ENCODE measurements around the gene NME7.
"Not testable (repeated sequence)": the region's sequence is repeated elsewhere in the genome, so short reads cannot be mapped to it uniquely, and the experiment has no call there.

The NME7 gene

DNA sequence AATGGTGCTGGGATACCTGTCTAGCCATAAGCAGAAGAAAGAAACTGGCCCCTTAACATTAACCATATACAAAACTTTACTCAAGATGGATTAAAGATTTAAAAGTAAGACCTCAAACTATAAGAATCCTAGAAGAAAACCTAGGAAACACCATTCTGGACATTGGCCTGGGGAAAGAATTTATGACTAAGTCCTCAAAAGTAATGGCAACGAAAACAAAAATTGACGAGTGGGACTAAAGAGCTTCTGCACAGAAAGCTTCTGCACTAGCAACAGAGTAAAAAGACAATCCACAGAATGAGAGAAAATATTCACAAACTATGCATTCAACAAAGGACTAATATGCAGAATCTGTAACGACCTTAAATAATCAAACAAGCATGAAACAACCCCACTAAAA, 66.7 kb downstream of the NME7 start:
- DNase-seq, result no peak

DNA sequence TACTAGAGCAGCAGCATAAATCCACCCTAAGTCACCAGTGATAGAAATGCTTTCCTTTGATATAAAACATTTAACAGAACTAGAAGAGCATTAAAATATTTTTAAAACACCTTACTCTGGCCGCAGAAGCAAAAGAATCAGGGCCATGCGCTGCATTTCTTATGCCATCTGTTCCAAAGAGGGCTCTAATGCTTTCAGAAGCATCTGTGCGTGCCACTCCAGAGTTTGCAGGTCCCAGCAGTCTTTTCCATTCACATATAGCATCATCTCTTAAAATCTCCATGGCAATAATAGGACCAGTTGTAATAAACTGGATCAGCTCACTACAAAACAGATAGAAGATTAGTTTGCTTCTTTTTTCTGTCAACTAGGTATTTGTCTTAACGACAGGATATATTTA, 69.2 kb downstream of the NME7 start:
- DNase-seq, result no peak

DNA sequence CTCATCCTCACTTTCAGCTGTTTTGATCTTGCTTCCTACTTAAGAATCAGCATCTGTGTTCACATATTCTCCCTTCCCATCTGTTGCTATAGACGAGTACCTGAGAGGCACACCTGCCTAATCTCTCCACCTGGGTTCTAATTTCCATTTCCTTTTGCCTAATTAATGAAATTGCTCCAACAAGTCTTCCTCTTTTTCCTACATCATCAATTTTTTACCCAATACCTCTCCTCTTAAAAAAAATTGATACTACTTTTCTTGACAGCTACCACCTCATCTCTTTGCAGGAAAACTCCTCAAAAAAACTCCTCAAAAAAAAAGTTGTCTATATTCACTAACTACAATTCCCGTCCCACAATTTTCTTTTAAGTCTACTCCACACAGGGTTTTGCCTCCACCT, 71.8 kb downstream of the NME7 start:
- no peak for DNase-seq

DNA sequence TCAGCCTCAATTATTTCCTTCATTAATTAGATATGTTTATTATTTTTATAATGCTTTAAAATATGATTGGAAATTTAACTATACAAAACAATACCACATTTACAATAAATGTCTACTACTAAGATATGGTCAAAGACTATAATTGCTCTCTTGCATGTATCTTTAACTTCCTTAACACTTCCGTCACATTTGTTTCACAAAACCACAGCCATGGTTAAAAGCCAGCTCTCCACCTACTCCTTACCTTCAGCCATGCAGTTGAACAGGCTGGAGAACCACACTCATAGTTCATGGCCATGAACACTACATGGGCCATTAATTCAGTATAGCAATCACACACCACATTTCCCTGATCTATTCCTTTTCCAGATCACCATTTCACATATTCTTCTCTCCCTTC, 72.2 kb downstream of the NME7 start:
- no peak for DNase-seq

DNA sequence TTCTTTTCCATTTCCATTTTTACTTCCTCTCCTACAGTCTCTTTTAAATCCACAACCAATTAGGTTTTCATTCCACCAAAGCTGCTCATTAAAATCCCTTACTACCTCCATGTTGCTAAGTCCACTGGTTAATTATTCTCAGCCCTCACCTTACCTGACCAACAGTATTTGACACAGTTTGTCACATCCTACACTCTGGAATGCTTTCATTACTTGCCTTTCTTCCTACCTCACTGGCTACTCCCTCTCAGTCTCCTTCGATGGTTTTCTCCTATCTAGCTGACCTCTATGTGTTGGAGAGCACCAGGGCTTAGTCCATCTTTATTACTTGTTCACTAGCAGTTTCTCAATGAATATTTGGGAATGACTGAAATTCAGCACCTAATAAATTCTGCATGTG, 78.6 kb downstream of the NME7 start:
- DNase-seq, result no peak

DNA sequence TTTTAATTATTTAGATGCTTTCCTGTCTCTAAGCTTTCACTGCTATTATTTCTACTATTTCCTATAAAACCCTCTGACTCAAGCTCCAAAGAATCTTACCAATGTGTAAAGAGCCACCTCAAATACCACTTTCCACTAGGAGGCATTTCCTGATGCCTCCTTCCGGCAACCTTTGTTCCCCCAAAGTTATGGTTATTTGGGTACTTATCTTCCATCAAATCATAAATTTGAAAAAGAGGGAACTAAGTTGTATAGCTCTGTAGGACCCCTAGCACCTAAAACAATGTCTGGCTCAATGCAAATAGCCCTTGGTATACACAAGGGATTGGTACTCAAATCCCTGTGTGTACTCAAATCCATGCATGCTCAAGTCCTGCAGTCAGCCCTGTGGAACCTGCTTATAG, 79.6 kb downstream of the NME7 start:
- DNase-seq, result no peak

DNA sequence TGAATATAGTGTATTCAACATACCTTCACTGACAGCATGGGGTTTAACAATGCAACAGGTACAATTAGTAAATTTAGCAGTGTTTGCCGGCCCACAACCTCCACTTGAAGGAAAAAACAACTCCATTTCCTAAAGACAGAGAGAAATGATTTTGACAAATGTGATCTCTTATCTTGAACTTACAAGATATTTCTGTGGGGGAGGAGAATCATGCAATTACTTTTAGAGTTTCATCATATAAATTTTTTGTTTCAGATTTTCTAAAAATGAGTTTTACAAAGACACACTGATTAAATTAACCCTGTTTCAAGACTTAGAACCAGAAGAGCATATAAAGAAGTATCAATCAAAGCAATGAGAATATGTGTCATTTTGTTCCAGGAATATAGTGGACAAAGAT, 80.3 kb downstream of the NME7 start:
- DNase-seq, result no peak

DNA sequence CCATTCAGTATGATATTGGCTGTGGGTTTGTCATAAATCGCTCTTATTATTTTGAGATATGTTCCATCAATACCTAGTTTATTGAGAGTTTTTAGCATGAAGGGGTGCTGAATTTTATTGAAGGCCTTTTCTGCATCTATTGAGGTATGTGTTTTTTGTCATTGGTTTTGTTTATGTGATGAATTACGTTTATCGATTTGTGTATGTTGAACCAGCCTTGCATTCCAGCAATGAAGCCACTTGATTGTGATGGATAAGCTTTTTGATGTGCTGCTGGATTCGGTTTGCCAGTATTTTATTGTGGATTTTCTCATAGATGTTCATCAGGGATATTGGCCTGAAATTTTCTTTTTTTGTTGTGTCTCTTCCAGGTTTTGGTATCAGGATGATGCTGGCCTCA, 86.0 kb downstream of the NME7 start:
- DNase-seq, result not testable (repeated sequence)

DNA sequence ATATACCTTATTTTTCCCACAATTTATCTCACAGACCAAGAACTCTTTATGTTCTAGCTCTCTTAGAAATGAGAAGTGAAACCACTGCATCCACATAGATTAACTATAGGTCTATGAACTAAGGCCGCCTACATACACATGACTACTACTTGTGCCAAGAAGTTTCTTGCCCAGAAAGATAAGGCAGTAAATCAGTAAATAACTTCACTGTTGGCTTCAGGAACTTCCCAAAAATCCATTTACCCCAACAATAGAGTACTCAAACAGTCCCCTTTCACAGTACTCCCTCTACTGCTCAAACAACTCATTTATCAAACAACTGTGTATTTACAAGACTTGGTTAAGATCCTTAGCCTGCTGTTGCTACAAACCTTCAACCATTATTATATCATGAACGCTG, 96.5 kb downstream of the NME7 start:
- no peak for DNase-seq

DNA sequence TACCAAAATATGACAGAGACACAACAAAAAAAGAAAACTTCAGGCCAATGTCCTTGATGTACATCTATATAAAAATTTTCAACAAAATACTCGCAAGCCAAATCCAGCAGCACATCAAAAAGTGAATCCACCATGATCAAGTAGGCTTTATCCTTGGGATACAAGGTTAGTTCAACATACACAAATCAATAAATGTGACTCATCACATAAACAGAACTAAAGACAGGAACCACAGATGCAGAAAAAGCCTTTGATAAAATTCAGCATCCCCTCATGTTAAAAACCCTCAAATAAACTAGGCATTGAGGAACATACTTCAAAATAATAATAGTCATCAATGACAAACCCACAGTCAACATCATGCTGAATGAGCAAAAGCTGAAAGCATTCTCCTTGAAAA, 101.5 kb downstream of the NME7 start:
- no peak for DNase-seq

DNA sequence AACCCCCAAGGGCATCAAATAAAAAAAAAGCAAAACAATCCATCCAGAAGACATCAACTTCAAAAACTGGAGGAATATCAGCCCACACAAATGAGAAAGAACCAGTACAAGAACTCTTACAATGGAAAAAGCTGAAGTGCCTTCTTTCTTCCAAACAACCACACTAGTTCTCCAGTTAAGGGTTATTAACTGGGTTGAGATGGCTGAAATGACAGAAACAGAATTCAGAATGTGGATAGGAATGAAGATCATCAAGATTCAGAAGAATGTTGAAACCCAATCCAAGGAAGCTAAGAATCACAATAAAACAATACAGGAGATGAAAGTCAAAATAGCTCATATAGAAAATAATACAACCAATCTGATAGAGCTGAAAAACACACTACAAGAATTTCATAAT, 104.5 kb downstream of the NME7 start:
- DNase-seq, result no peak

DNA sequence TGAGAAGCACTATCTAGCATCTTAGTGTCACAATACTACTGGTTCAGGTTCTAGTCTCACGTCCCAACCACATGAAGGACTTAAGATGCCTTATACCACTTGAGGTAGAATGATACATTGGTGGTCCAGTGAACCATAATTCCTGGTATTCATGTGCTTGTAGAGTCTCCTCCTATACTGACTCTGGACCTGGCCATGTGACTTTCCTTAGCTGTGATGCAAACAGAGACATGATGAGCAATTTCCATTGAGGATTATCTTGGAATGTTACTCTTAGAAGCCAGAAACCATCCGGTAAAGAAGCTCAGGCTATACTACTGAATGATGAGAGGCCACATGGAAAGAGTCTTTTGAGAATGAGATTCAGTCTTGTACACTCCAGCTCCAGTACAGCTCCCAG, 105.7 kb downstream of the NME7 start:
- DNase-seq, result no peak

DNA sequence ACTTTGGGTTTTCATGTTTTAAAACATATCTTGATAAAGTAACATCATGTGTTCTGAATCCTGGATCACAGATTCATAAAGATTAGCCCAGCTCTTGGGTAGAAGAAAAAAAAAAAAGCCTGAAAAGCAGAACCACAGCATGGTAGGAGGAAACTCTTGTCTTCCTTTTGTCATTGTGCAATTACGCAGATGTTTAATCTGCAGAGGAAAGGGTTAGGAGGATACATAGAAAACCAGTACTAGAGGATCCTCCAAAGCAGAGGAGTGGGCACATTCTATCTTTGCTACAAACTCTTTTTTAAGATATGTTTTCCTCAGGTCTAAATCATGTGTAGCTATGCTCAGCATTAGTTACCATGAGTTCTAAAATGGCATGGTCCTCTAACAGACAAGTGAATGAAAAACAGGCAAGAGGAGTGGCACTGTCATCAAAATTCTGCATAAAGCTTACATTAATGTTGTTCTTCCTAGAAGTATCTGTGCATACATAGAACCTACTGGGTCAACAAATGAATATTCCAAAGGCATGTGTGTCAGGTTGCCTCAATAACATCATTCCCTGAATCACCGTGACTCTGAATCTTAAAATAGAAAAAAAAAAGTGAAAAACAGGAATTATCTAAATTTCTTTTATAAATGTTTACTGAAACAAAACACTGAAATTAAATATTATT, 107.0 kb downstream of the NME7 start:
- no peak for DNase-seq

DNA sequence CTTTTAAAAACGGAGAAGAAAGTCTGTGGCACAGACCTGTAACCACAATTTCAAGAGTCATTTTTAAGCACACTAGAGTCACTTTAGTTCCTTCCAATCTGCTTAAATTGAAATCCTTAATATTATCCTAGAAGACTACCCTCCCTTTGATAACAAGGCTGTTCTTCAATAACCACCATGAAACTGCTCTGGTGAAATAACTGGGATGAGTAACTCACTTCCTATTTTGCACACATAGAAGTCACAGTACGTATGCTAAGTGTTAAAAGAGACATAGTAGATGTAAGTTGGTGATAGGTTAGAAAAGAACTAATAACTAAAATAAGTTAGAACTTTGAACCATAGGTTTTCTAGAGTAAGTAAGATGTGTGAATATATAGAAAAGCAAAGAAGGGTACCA, 107.8 kb downstream of the NME7 start:
- DNase-seq, result no peak

DNA sequence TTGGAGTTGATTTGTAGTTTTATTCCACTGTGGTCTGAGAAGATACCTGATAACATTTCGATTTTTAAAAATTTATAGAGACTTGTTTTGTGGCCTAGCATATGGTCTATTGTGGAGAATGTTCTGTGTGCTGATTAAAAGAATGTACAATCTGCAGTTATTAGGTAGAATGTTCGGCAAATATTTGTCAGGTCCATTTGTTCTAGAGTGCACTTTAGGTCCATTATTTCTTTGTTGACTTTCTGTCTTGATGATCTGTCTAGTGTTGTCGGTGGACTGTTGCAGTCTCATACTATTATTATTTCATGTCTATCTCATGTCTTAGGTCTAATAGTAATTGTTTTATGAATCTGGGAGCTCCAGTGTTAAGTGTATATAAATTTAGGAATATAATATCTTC, 116.8 kb downstream of the NME7 start:
- DNase-seq, result no peak

DNA sequence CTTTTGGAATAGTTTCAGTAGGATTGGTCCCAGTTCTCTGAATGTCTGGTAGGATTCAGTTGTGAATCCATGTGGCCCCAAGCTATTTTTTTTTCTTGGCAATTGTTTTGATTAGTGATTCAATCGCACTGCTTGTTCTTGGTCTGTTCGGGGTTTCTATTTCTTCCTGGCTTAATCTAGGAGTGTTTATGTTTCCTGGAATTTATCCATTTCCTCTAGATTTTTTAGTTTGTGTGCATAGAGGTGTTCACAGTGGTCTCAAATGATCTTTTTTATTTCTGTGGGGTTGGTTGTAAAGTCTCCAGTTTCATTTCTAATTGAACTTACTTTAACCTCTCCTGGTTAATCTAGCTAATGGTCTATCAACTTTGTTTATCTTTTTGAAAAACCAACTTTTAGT, 117.6 kb downstream of the NME7 start:
- no peak for DNase-seq

DNA sequence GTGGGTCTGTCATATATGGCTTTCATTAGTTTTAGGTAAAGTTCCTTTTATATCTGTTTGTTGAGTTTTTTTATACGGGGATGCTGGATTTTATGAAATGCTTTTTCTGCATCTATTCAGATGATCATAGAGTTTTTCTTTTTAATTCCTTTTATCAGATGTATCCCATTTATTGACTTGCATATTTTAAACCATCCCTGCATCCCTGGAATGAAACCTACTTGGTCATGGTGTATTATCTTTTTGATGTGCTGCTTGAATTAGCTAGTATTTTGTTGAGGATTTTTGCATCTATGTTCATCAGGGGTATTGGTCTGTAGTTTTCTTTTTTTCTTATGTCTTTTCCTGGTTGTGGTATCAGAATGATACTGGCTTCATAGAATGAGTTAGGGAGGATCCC, 118.0 kb downstream of the NME7 start:
- no peak for DNase-seq

DNA sequence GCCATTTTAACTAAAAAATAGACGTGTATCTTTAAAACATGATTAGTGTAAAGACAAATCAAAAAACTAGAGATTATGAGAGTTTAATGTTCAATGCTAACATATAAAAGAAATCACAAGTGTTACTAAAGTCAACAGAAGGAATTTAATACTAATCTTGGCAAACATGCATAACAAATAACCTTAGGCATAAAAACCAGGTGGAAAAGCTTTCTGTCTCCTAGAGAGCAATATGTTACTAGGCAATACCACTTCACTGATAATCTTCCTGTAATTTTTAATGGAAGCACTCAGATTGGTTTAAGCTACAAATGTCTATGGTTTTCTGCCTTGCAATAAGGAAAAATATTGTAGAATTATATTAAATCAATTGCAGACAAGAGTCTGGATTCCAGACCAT, 121.9 kb downstream of the NME7 start:
- DNase-seq, result no peak

DNA sequence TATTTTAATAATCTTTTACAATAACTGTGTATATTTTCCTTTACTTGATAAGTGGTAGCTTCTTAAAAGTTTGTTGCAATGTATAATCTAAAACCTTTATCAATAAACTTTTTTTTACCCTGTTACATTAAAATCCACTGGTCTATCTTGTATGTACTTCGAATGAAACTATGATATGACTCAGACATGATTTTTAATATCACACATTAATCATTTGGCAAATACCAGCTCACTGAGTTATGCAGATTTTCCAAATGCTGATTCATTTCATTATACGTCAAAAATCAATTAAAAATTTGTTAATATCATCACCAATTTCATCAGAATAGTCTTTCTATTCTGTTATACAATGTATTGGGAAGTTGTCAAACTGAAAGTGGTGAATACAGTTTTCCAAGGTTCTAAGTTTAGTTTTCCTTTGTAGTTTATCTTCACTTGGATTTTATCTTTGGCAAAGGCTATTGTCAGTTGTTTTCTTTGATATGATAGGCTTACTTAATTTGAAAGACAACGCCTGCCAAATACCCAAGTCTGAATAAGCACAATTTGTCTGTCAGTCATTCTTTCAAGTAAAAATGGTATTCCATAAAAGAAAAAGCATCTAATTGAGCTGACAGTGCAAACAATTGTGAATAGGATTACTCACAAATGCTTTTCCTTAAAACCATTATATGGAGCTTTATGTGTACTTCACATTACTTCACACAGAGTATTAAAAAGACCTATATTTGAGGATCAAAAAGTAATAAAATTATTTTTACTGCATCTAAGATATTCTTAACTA, 127.0 kb downstream of the NME7 start:
- DNase-seq, result no peak

DNA sequence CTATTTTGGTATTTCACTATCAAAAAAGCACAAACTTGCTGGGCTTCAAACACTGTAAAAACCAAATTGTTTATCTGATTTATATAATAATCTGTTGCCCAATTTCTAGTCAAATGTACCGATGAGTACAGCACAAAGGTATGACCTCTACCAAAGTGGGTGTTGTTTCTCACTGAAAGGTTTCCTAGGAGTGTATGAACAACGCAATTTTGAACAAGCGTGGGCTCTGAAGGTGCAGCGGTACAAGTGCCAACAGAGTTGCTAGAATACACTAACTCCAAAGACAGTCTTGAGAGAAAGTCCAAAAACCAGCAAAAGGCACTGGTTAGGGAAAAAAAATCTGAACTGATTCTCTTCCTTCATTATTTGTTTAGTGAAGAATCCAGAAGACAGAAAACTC, 130.7 kb downstream of the NME7 start:
- DNase-seq, result no peak

DNA sequence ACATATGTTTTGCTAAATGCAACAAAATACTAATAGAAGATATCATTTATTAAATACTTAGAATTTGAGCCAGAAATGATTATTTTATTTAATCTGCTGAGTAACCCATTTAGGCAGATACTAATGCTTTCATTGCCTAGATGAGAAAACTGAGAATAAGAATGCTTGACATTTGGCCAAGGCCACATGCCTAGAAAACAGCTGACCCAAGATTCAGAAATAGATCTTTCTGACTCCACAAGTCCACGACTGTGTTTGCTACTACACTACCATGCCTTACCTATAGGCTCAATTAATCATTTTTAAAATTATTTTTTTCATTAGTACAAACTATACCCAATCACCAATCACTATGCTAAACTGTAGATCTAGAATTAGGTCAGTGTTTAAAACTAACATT, 131.5 kb downstream of the NME7 start:
- no peak for DNase-seq

DNA sequence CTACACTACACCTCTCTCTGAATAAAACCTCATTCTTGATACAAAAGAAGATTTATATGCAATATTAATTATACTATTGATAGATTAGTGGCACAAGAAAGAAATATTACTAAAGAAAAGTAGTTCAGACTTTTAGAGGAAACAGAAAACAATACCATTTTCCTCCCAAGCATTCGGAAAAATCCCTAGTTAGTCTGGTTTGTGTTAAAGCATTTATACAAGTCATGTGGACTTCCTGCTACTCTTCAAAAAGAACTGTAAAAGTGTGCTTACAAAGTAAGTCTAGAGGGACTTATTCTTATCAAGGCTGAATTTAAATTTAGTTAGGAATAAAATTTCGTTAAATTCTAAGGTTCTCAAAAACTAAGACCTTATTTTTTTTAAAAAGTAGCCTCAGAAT, 132.0 kb downstream of the NME7 start:
- DNase-seq, result no peak

DNA sequence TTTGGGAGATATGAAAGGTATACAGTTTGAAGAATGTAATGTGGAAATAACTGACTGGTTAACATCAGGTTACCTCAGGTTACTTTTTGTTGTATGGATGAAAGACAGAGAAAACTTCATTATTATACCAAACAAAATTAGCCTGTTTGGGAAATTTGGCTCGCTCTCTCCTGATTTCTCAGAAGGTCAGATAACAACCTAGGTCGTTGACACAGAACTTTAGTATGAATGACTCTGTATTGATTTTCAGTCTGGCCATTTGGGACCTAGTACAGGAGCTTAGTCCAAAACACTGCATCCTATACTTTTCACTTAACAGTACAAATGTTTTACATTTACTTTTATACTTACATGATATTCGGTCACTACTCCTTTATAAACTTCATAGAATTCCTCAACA, 132.8 kb downstream of the NME7 start:
- DNase-seq, result no peak

DNA sequence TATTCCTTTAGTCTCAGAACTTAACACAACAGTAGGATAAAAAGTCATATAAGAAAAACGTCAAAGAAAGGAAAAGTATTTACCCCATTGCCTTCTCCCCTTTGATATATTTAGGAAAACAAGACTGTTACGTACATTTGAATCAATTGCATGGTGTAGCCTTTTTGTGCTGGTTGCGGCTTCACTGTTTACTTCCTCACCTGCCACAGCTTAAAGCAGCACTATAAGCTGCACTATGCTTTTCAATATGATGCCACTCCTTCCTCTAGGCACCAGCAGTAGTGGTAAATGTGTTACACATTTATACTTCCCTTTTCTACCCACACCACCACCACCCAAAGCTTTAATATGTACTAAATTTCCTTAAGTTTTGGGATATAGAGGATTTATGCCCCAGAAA, 150.0 kb downstream of the NME7 start:
- no peak for DNase-seq

DNA sequence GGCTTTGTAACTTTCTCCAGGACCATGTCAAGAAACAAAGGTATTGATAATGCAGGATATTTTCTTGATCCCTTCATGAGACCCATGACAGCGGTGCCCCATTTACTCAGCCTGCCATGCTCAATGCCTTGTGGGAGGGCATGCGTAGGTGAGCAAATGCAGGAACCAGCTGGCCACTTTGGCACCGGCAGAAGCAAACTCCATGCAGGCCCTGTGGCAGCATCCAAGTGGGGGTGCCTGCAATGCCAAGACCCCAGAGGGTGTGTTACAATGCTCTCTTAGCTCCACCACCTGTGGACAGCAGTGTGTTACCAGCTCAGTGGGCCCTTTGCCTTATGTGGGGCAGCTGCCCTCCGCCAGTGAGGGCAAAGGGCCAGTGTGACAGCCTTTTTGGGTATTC, 153.0 kb downstream of the NME7 start:
- DNase-seq, result no peak

Data from NCI-H510A (cell line).